HepG2 (cell line): ENCODE results near the gene VPS54. TPM values are rescaled to one million over a fixed set of nuclear protein-coding genes. Genes with fewer than 3 reads are reported as not detected.

Experiments used
- AFF4 ChIP-seq: sonication (generic); formaldehyde crosslinking; IDR thresholded peaks from 2 replicates; pipeline ENCODE4 v1.4.0; 2020; ENCODE audit warnings: missing genetic modification reagents
- BCL6 ChIP-seq: IDR thresholded peaks from 2 replicates; pipeline ENCODE4 v1.6.1; 2016; ENCODE audit warnings: missing genetic modification reagents, missing compliant biosample characterization
- CBX2 ChIP-seq, 2 experiments: fragments of 200-600 bp in 1 of 2; sonication (generic); formaldehyde crosslinking in 1 of 2; IDR thresholded peaks; 2 replicates each; pipeline versions ENCODE4 v1.7.0 to v1.8.1; 2018 to 2022; ENCODE audit warnings: low read depth in 2 of 2, low read length in 1 of 2, mild to moderate bottlenecking in 1 of 2, missing genetic modification reagents in 1 of 2
- CTCF ChIP-seq: sonication (generic); formaldehyde crosslinking; IDR thresholded peaks from 2 replicates; pipeline ENCODE4 v1.5.0; 2020; ENCODE audit warnings: mild to moderate bottlenecking, missing genetic modification reagents, moderate library complexity
- KMT2B ChIP-seq: IDR thresholded peaks from 2 replicates; pipeline ENCODE4 v1.6.1; 2016; ENCODE audit warnings: missing genetic modification reagents, missing compliant biosample characterization
- MAFG ChIP-seq: sonication (generic); formaldehyde crosslinking; IDR thresholded peaks from 2 replicates; pipeline ENCODE4 v1.5.1; 2020; ENCODE audit warnings: mild to moderate bottlenecking, missing genetic modification reagents
- NFE2L2 ChIP-seq: fragments of 150-350 bp; IDR thresholded peaks from 2 replicates; pipeline ENCODE4 v1.6.1; 2014; ENCODE audit warnings: low read length
- PHF8 ChIP-seq: sonication (generic); formaldehyde crosslinking; IDR thresholded peaks from 2 replicates; pipeline ENCODE4 v1.5.0; 2020; ENCODE audit warnings: missing genetic modification reagents
- RNF219 ChIP-seq: sonication (generic); formaldehyde crosslinking; IDR thresholded peaks from 2 replicates; pipeline ENCODE4 v1.5.0; 2020; ENCODE audit warnings: mild to moderate bottlenecking, missing genetic modification reagents
- SAP130 ChIP-seq: IDR thresholded peaks from 2 replicates; pipeline ENCODE4 v1.6.1; 2016; ENCODE audit warnings: low read depth
- SNAI1 ChIP-seq: sonication (generic); formaldehyde crosslinking; IDR thresholded peaks from 2 replicates; pipeline ENCODE4 v1.5.0; 2020; ENCODE audit warnings: mild to moderate bottlenecking, missing genetic modification reagents, borderline replicate concordance
- THAP8 ChIP-seq: sonication (generic); formaldehyde crosslinking; IDR thresholded peaks from 2 replicates; pipeline ENCODE4 v1.5.1; 2020; ENCODE audit warnings: missing genetic modification reagents, mild to moderate bottlenecking, borderline replicate concordance
- TOPORS ChIP-seq: sonication (generic); formaldehyde crosslinking; IDR thresholded peaks from 2 replicates; pipeline ENCODE4 v1.8.0; 2023; ENCODE audit warnings: mild to moderate bottlenecking, missing genetic modification reagents
- ZBTB37 ChIP-seq: sonication (generic); formaldehyde crosslinking; IDR thresholded peaks from 2 replicates; pipeline ENCODE4 v1.4.0; 2020; ENCODE audit warnings: mild to moderate bottlenecking, missing genetic modification reagents
- ZC3H4 ChIP-seq: sonication (generic); formaldehyde crosslinking; IDR thresholded peaks from 2 replicates; pipeline ENCODE4 v1.4.0; 2020; ENCODE audit warnings: missing genetic modification reagents, borderline replicate concordance
- ZKSCAN5 ChIP-seq: sonication (generic); formaldehyde crosslinking; IDR thresholded peaks from 2 replicates; pipeline ENCODE4 v1.5.1; 2020; ENCODE audit warnings: mild to moderate bottlenecking, missing genetic modification reagents
- ZNF143 ChIP-seq: sonication (generic); formaldehyde crosslinking; IDR thresholded peaks from 2 replicates; pipeline ENCODE4 v1.4.0; 2020; ENCODE audit warnings: missing genetic modification reagents
- ZNF30 ChIP-seq: sonication (generic); formaldehyde crosslinking; IDR thresholded peaks from 2 replicates; pipeline ENCODE4 v1.5.0; 2020; ENCODE audit warnings: mild to moderate bottlenecking, missing genetic modification reagents
- polyA plus RNA-seq, 8 experiments: library from polyadenylated mRNA; depleted of rRNA in 3 of 8; stranded (reverse) in 7 of 8; unstranded in 1 of 8; fragments of >200 nt; fragmentation: Illumina TruSeq in 4 of 8; extraction: Trizol in 4 of 8; gene quantifications; 2 replicates each; pipeline versions ENCODE4 v1.2.1 to v1.2.3, GENCODE V29; 2011 to 2016; ENCODE audit warnings: low read depth in 4 of 8, missing spikeins in 1 of 8, mixed read lengths in 1 of 8; ENCODE audit not compliant: insufficient read depth in 1 of 8
- total RNA-seq, 5 experiments: library from RNA; depleted of rRNA; stranded (reverse); fragments of >200 nt; fragmentation: Illumina TruSeq; extraction: Trizol; gene quantifications; 2 replicates each; pipeline ENCODE4 v1.2.3, GENCODE V29; 2016; ENCODE audit warnings: low read depth in 1 of 5

VPS54 gene
- total and polyA plus RNA-seq, 2 of the 13 experiments (the other 11 are each of a cell fraction or from before 2014, with no cell fraction given): 64.7 to 77.5 TPM

- TF ChIP-seq AFF4 (peak; percentile 49; the same call in 1 of the 2 replicates), BCL6 (peak; percentile 82), KMT2B (CRISPR knock-in tag) (peak; percentile 4; the same call in 1 of the 2 replicates), ZBTB37 (CRISPR knock-in tag) (no peak), ZKSCAN5 (no peak), PHF8 (CRISPR knock-in tag) (peak; percentile 42), CTCF (CRISPR knock-in tag) (no peak), SAP130 (peak; percentile 66), CBX2 (IDR thresholded peaks at IDR 0.05; ENCODE audit: low read depth, low read length) (no peak), CBX2 (CRISPR knock-in tag; IDR thresholded peaks at IDR 0.05; ENCODE audit: low read depth) (no peak), ZNF30 (CRISPR knock-in tag) (no peak; the same call in 1 of the 2 replicates), NFE2L2 (no peak), MAFG (no peak), THAP8 (CRISPR knock-in tag) (no peak), RNF219 (CRISPR knock-in tag) (no peak), SNAI1 (CRISPR knock-in tag) (no peak), ZC3H4 (CRISPR knock-in tag) (no peak), TOPORS (CRISPR knock-in tag) (peak; percentile 42; the same call in 1 of the 2 replicates), ZNF143 (CRISPR knock-in tag) (peak; percentile 3; the same call in 1 of the 2 replicates)
These were observed 1.2 kb downstream of the VPS54 start (continued) for GRCh38 chr2:64017811-64018700.
